Neutrophil (primary cell): Measurements from ENCODE around the gene CNTNAP5.

Experiments used
- H3K27ac ChIP-seq: fragments of 200-600 bp; sonication (generic); 2 replicates; pipeline ENCODE4 v1.5.1; 2016; ENCODE audit warnings: mild to moderate bottlenecking, moderate library complexity
- H3K27me3 ChIP-seq: fragments of 200-600 bp; sonication (generic); 2 replicates; pipeline ENCODE4 v1.6.0; 2016; ENCODE audit warnings: mild to moderate bottlenecking
- H3K36me3 ChIP-seq: fragments of 200-600 bp; sonication (generic); 2 replicates; pipeline ENCODE4 v1.5.1; 2017
- H3K4me1 ChIP-seq, 2 experiments: fragments of 200-600 bp in 1 of 2; sonication (generic) in 1 of 2; 1 replicate in 1 of 2; 2 replicates in 1 of 2; pipeline versions ENCODE4 v1.5.1 to v1.6.1; 2013 to 2016; ENCODE audit warnings: low read depth in 1 of 2, low read length in 1 of 2, mild to moderate bottlenecking in 1 of 2, moderate library complexity in 1 of 2; ENCODE audit not compliant: control insufficient read depth in 1 of 2, insufficient read depth in 1 of 2
- H3K4me3 ChIP-seq, 2 experiments: fragments of 200-600 bp in 1 of 2; sonication (generic) in 1 of 2; 1 replicate in 1 of 2; 2 replicates in 1 of 2; pipeline ENCODE4 v1.5.1; 2013 to 2016; ENCODE audit warnings: low read depth in 1 of 2, low read length in 1 of 2, mild to moderate bottlenecking in 1 of 2, moderate library complexity in 1 of 2
- H3K9me3 ChIP-seq: fragments of 200-600 bp; sonication (generic); 2 replicates; pipeline ENCODE4 v1.5.1; 2016
- CTCF ChIP-seq: fragments of 200-600 bp; sonication (generic); IDR thresholded peaks from 2 replicates; pipeline ENCODE4 v1.5.1; 2016; ENCODE audit warnings: antibody characterized with exemption

The CNTNAP5 gene

GRCh38 chr2:124589971-124590370, 564.9 kb downstream of the CNTNAP5 start:
- H3K9me3 ChIP-seq = no peaks in the 10 kb centered on the region
- no peaks in the 10 kb centered on the region for H3K27me3 ChIP-seq
- no peaks in the 10 kb centered on the region for H3K36me3 ChIP-seq
- no peak overlapping the region for H3K27ac ChIP-seq
- no peak overlapping the region for H3K4me3 ChIP-seq
- no peaks in the 10 kb centered on the region for H3K4me1 ChIP-seq
- TF ChIP-seq CTCF = no peak

- H3K4me1 ChIP-seq = no peaks in the 10 kb centered on the region
- H3K9me3 ChIP-seq = no peaks in the 10 kb centered on the region
- no peak for TF ChIP-seq CTCF
- no peak overlapping the region for H3K4me3 ChIP-seq
- H3K27ac ChIP-seq = no peak overlapping the region
- no peaks in the 10 kb centered on the region for H3K36me3 ChIP-seq
- H3K27me3 ChIP-seq = no peaks in the 10 kb centered on the region
These were observed 577.7 kb downstream of the CNTNAP5 start for GRCh38 chr2:124602759-124603158.

GRCh38 chr2:124604940-124605339, 579.9 kb downstream of the CNTNAP5 start:
- Histone ChIP-seq H3K27ac (no peak overlapping the region), H3K4me1 (no peaks in the 10 kb centered on the region), H3K36me3 (no peaks in the 10 kb centered on the region), H3K9me3 (no peaks in the 10 kb centered on the region), H3K4me3 (no peak overlapping the region), H3K27me3 (no peaks in the 10 kb centered on the region)
- TF ChIP-seq CTCF = no peak

GRCh38 chr2:124607679-124608078, 582.6 kb downstream of the CNTNAP5 start:
- TF ChIP-seq CTCF = no peak
- Histone ChIP-seq H3K4me1 (no peaks in the 10 kb centered on the region), H3K27ac (no peak overlapping the region), H3K27me3 (no peaks in the 10 kb centered on the region), H3K4me3 (no peak overlapping the region), H3K9me3 (no peaks in the 10 kb centered on the region), H3K36me3 (no peaks in the 10 kb centered on the region)

GRCh38 chr2:124609667-124610066, 584.6 kb downstream of the CNTNAP5 start:
- H3K36me3 ChIP-seq = no peaks in the 10 kb centered on the region
- no peak overlapping the region for H3K4me3 ChIP-seq
- TF ChIP-seq CTCF = no peak
- H3K4me1 ChIP-seq = no peaks in the 10 kb centered on the region
- no peaks in the 10 kb centered on the region for H3K27me3 ChIP-seq
- no peak overlapping the region for H3K27ac ChIP-seq
- H3K9me3 ChIP-seq = no peaks in the 10 kb centered on the region

- H3K36me3 ChIP-seq = no peaks in the 10 kb centered on the region
- no peaks in the 10 kb centered on the region for H3K27me3 ChIP-seq
- H3K9me3 ChIP-seq = no peaks in the 10 kb centered on the region
- no peak overlapping the region for H3K27ac ChIP-seq
- no peak for TF ChIP-seq CTCF
- H3K4me1 ChIP-seq = no peaks in the 10 kb centered on the region
- no peak overlapping the region for H3K4me3 ChIP-seq
These were observed 585.1 kb downstream of the CNTNAP5 start for GRCh38 chr2:124610141-124610540.
